HG03103 (cell line): ENCODE measurements around the gene GSDMA.
"Not testable (repeated sequence)": the region's sequence is repeated elsewhere in the genome, so short reads cannot be mapped to it uniquely, and the experiment has no call there.

Source experiments
- ATAC-seq: cut with Tn5 transposase; IDR thresholded peaks from one replicate; pipeline ENCODE4 v1.9.1; 2021; ENCODE audit warnings: low read depth; ENCODE audit not compliant: unreplicated experiment

GSDMA gene

GRCh38 chr17:39928858-39929645, 33.8 kb upstream of the GSDMA start:
- ATAC-seq, result no peak

GRCh38 chr17:39929646-39930407, 33.0 kb upstream of the GSDMA start:
- ATAC-seq, result no peak

- ATAC-seq, result no peak
Measured at GRCh38 chr17:39933912-39934311, 28.9 kb upstream of the GSDMA start.

- no peak for ATAC-seq
Measured at GRCh38 chr17:39934324-39934723, 28.5 kb upstream of the GSDMA start.

DNA sequence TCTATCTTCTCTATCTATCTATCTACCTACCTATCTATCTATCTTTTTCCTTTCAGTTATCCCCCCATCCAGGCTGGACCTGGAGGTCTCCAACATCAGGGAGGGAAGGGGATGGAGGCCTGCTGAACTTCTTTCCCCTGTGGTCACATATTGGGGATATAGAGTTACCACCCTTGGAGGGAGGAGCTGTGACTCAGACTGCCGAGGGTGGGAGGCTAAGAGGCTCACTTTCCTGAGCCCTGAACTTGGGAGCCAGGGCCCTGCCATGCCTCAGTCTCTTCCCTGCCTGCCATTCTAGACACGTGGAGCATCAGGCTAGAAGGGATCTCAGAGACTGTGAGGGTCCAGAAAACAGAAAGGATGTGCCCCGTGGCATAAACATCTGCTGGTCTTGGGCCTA, 26.9 kb upstream of the GSDMA start:
- no peak for ATAC-seq

DNA sequence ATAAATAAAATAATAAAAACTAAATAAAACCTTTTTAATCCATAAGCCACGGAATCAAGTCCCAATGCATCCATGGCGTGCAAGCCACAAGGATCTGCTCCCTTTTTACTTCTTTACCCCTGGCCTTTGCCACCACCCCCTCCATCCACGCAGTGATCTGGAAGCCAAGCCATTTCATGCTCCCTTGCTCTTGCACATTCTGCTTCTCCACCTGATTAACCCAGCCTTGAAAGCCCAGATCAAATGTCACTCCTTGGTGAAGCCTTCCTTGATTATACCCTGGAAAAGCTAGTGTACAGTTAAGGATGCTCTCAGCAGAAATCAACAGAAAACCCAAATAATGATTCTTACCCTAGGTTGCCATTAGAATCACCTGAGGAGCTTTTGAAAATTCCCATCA, 25.4 kb upstream of the GSDMA start:
- no peak for ATAC-seq

GRCh38 chr17:39938140-39938869, 24.5 kb upstream of the GSDMA start:
- no peak for ATAC-seq

DNA sequence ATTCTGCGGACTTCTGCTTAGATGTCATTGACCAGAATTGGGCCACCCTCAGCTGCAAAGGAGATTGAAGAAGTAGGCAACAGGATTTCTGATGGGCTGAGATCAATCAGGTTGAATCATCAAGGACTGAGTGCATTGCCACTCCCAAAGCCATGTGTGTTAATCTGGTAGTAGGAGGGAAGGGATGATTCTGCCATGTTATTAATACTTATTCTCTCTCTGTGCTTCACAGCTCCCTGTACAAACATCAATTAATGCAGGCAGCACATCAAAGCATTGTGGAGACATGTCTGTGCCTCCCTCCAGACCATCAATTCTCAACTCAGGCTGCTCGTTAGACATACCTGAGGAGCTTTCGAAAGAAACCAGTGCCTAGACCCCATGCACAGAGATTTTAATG, 23.7 kb upstream of the GSDMA start:
- ATAC-seq, result no peak

- ATAC-seq, result no peak
Measured at GRCh38 chr17:39939588-39940419, 23.0 kb upstream of the GSDMA start.

GRCh38 chr17:39943702-39944392, 19.0 kb upstream of the GSDMA start:
- no peak for ATAC-seq

GRCh38 chr17:39944393-39944711, 18.5 kb upstream of the GSDMA start:
- ATAC-seq, result no peak

DNA sequence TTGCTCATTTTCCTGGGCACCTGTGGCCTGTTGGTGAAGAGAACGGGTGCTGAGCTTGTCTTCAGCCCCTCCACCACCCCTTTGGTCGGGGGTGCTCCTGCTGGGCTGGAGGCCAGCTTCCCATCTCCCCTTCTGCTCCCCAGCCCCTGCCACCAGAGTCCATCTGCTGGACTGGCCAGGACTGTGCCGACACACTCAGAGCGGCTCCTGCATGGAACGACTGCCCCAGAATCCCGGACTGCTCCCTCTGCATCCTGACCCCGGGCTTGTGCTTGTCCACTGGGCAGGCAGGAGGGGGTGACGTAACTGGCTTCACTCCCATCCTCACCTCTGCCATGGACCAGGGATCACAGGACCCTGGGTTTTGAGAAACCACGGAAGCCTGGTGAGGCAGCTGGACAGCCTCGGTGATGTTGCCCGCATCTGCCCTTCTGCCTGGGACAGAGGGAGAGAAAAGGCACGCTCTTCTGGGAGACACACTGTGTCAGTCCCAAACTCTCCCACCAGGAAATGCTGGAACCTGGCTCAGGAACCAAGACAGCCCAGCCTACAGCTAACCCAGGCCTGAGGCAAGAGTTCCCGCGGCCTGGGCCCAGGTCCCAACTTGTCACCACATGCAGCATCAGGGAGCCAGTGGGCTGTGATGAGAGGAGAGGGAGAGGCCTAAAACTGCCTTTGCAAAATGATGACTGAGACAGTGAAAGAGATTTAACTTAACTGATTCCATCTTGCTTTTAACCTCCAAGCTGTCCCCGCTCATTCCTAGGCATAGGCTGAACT, 16.1 kb upstream of the GSDMA start:
- no peak for ATAC-seq

GRCh38 chr17:39948489-39948828, 14.3 kb upstream of the GSDMA start:
- ATAC-seq, result not testable (repeated sequence)

GRCh38 chr17:39949028-39949427, 13.8 kb upstream of the GSDMA start:
- ATAC-seq, result no peak

- ATAC-seq, result no peak
Measured at GRCh38 chr17:39950871-39951348, 11.9 kb upstream of the GSDMA start.

- no peak for ATAC-seq
Measured at GRCh38 chr17:39951924-39952679, 10.7 kb upstream of the GSDMA start.

DNA sequence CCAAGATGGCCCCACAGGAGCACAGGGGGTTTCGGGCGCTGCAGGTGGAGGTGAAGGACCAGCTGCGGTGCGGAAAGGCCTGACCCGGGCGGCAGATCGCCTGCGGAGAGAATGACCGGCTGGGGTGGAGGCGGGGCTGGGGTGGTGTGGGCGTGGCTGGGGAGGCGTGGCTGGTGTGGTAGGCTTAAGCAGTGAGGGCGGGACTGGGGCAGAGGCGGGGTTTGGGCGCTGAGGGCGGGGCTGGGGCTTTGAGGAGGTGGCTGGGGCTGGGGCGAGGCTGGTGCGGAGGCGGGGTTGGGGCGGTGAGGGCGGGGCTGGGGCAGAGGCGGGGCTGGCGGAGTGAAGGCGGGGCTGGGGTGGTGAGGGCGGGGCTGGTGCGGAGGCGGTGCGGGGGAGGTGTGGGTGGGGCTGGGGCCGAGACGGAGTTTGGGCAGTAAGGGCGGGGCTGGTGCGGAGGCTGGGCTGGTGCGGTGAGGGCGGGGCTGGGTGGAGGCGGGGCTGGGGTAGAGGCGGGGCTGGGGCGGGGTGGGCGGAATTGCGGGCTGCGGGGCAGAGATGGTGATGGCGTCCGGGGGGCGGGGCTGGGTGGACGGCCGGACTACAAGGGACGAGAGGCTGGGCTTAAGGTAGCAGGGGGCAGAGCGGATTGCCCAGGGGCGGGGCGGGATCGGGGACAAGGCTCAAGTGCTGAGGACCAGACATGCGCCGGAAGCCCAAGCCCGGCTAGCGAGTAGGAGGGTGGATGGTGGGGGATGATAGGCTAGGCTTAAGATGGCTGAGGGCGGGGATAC, 9.9 kb upstream of the GSDMA start:
- peak; percentile 52 for ATAC-seq

DNA sequence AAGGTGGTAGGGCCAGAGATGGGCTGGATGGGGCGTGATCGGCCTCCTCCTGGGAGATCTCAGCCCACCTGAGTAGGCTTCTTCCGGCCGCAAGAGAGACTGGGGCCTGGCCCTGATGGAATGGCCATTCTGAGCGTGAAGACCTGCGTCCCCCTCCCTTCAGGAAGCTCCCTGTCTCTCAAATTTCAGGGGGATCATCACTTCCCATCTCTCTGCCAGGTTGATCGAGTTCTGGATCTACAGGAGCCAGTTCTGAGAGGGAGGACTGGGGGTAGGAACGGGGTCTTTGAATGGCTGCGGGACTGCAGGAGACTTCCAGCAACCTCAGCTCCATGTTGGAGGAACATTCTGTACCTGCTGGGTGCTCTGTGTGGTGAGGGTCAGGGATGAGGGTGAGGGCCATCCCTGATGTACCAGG, 9.3 kb upstream of the GSDMA start:
- no peak for ATAC-seq
